Neural cell (in vitro differentiated cells): Measurements from ENCODE around the gene ST6GALNAC5. TPM values are rescaled to one million over a fixed set of nuclear protein-coding genes. Genes with fewer than 3 reads are reported as not detected.

Experiments
- H2AFZ ChIP-seq: fragments of 200-600, 300-800 bp; sonication (generic), shearing (Covaris generic); 2 replicates; pipeline ENCODE4 v1.6.0; 2014; ENCODE audit warnings: low read depth, mild to moderate bottlenecking, antibody characterized with exemption, low read length, moderate library complexity
- H3F3A ChIP-seq: fragments of 200-600 bp; shearing (Covaris generic); 2 replicates; pipeline ENCODE4 v1.6.1; 2016; ENCODE audit warnings: mild to moderate bottlenecking, moderate library complexity, mixed read lengths, antibody characterized with exemption, low read length; ENCODE audit not compliant: insufficient read depth, poor library complexity, severe bottlenecking
- H3K27ac ChIP-seq: fragments of 200-600, 300-800 bp; sonication (generic), shearing (Covaris generic); 2 replicates; pipeline ENCODE4 v1.5.1; 2014; ENCODE audit warnings: mild to moderate bottlenecking, low read length, moderate library complexity
- H3K27me3 ChIP-seq: fragments of 300-800, 200-600 bp; sonication (generic), shearing (Covaris generic); 2 replicates; pipeline ENCODE4 v1.6.0; 2014; ENCODE audit warnings: mild to moderate bottlenecking, low read depth, low read length, moderate library complexity; ENCODE audit not compliant: insufficient read depth
- H3K36me3 ChIP-seq: fragments of 300-800, 200-600 bp; sonication (generic), shearing (Covaris generic); 2 replicates; pipeline ENCODE4 v1.5.1; 2014; ENCODE audit warnings: mild to moderate bottlenecking, antibody characterized with exemption, low read length, moderate library complexity; ENCODE audit not compliant: insufficient read depth
- H3K4me2 ChIP-seq: fragments of 300-800, 200-600 bp; sonication (generic), shearing (Covaris generic); 2 replicates; pipeline ENCODE4 v1.6.0; 2014; ENCODE audit warnings: mild to moderate bottlenecking, low read length
- H3K4me3 ChIP-seq: fragments of 300-800, 200-600 bp; sonication (generic), shearing (Covaris generic); 2 replicates; pipeline ENCODE4 v1.5.1; 2014; ENCODE audit warnings: mild to moderate bottlenecking, low read length, moderate library complexity
- H3K79me2 ChIP-seq: fragments of 200-600 bp; shearing (Covaris generic); replicated peaks from 2 replicates; pipeline ENCODE4 v1.6.0; 2014; ENCODE audit warnings: mild to moderate bottlenecking, low read length, moderate library complexity; ENCODE audit not compliant: insufficient read depth
- H3K9ac ChIP-seq: fragments of 300-800, 200-600 bp; sonication (generic), shearing (Covaris generic); 2 replicates; pipeline ENCODE4 v1.6.1; 2016; ENCODE audit warnings: mild to moderate bottlenecking, low read length, mixed read lengths
- H3K9me2 ChIP-seq: fragments of 200-600 bp; shearing (Covaris generic); 2 replicates; pipeline ENCODE4 v1.6.1; 2016; ENCODE audit warnings: mild to moderate bottlenecking, low read length, mixed read lengths; ENCODE audit not compliant: insufficient read depth
- H3K9me3 ChIP-seq: fragments of 200-600, 300-800 bp; sonication (generic), shearing (Covaris generic); 2 replicates; pipeline ENCODE4 v1.6.1; 2016; ENCODE audit warnings: mild to moderate bottlenecking, mixed run types, low read length, moderate library complexity, mixed read lengths
- H4K20me1 ChIP-seq: fragments of 200-600 bp; shearing (Covaris generic); 2 replicates; pipeline ENCODE4 v1.6.1; 2016; ENCODE audit warnings: mild to moderate bottlenecking, mixed run types; ENCODE audit not compliant: insufficient read depth
- CTCF ChIP-seq: fragments of 450-650 bp; IDR thresholded peaks from 2 replicates; pipeline ENCODE4 v1.5.1; 2014; ENCODE audit warnings: antibody characterized with exemption, mild to moderate bottlenecking, moderate library complexity; ENCODE audit not compliant: poor library complexity, severe bottlenecking
- EP300 ChIP-seq: fragments of 450-650 bp; conservative IDR thresholded peaks from 2 replicates; pipeline ENCODE4 v1.6.1; 2014; ENCODE audit warnings: antibody characterized with exemption, mild to moderate bottlenecking, moderate library complexity; ENCODE audit not compliant: poor library complexity, severe bottlenecking
- EZH2 ChIP-seq: fragments of 200-600, 300-800 bp; shearing (Covaris generic), sonication (generic); IDR thresholded peaks from 2 replicates; pipeline ENCODE4 v1.6.1; 2014; ENCODE audit warnings: antibody characterized with exemption, low read length, borderline replicate concordance, mild to moderate bottlenecking; ENCODE audit not compliant: insufficient read depth, poor library complexity, severe bottlenecking
- MXI1 ChIP-seq: fragments of 450-650 bp; conservative IDR thresholded peaks from 2 replicates; pipeline ENCODE4 v1.6.1; 2014; ENCODE audit warnings: antibody characterized with exemption, mild to moderate bottlenecking; ENCODE audit not compliant: poor library complexity, severe bottlenecking
- POLR2AphosphoS5 ChIP-seq: IDR thresholded peaks from 2 replicates; pipeline ENCODE4 v1.6.1; 2012
- RAD21 ChIP-seq: fragments of 450-650 bp; conservative IDR thresholded peaks from 2 replicates; pipeline ENCODE4 v1.6.1; 2014; ENCODE audit warnings: antibody characterized with exemption, mild to moderate bottlenecking, moderate library complexity
- REST ChIP-seq: IDR thresholded peaks from 2 replicates; pipeline ENCODE4 v1.6.1; 2012; ENCODE audit warnings: borderline replicate concordance
- SMC3 ChIP-seq: fragments of 450-650 bp; conservative IDR thresholded peaks from 2 replicates; pipeline ENCODE4 v1.6.1; 2014; ENCODE audit warnings: antibody characterized with exemption, mild to moderate bottlenecking, moderate library complexity; ENCODE audit not compliant: poor library complexity
- TAF1 ChIP-seq: IDR thresholded peaks from 2 replicates; pipeline ENCODE4 v1.6.1; 2012; ENCODE audit warnings: low read depth
- polyA plus RNA-seq: library from polyadenylated mRNA; depleted of rRNA; stranded (reverse); fragments of >200 nt; gene quantifications from 2 replicates; pipeline ENCODE4 v1.2.3, GENCODE V29; 2014

ST6GALNAC5 gene
- polyA plus RNA-seq, 1 donor from 2014 or later, result 57.3 TPM

- H3K79me2 ChIP-seq, result no peaks in the 10 kb centered on the region
These were observed 217.8 kb downstream of the ST6GALNAC5 start for GRCh38 chr1:77085109-77085508.

GRCh38 chr1:77089756-77090155 is 222.5 kb downstream of the ST6GALNAC5 start:
- Histone ChIP-seq H3K79me2 (no peaks in the 10 kb centered on the region), H3K27ac (no peak overlapping the region), H3F3A (no peaks in the 10 kb centered on the region), H3K4me2 (no peak overlapping the region), H3K9me2 (no peaks in the 10 kb centered on the region), H3K9ac (no peak overlapping the region), H3K9me3 (no peaks in the 10 kb centered on the region), H2AFZ (no peak overlapping the region), H4K20me1 (no peaks in the 10 kb centered on the region), H3K27me3 (no peaks in the 10 kb centered on the region), H3K4me3 (no peak overlapping the region), H3K36me3 (no peaks in the 10 kb centered on the region)
- TF ChIP-seq EZH2 (no peak), POLR2AphosphoS5 (peak; percentile 17), SMC3 (no peak), EP300 (no peak), REST (no peak)

More at GRCh38 chr1:77085109-77085508, 217.8 kb downstream of the ST6GALNAC5 start:
- Histone ChIP-seq H2AFZ (no peak overlapping the region), H3K27ac (no peak overlapping the region), H3K9ac (no peak overlapping the region), H3K36me3 (no peaks in the 10 kb centered on the region), H4K20me1 (no peaks in the 10 kb centered on the region), H3K4me2 (no peak overlapping the region), H3K4me3 (no peak overlapping the region), H3K9me2 (no peaks in the 10 kb centered on the region), H3F3A (no peaks in the 10 kb centered on the region), H3K27me3 (no peaks in the 10 kb centered on the region), H3K9me3 (no peaks in the 10 kb centered on the region)
- no peak for TF ChIP-seq EZH2

- no peak for TF ChIP-seq EZH2
- no peak for TF ChIP-seq MXI1
- no peak for TF ChIP-seq TAF1
- peak; percentile 38 for TF ChIP-seq RAD21
- TF ChIP-seq CTCF, result no peak
- TF ChIP-seq POLR2AphosphoS5, result no peak
- TF ChIP-seq REST, result no peak
- Histone ChIP-seq H3K36me3 (no peaks in the 10 kb centered on the region), H3K27me3 (no peaks in the 10 kb centered on the region), H3K27ac (no peak overlapping the region), H3K79me2 (no peaks in the 10 kb centered on the region), H3K9me3 (no peaks in the 10 kb centered on the region), H3K4me3 (no peak overlapping the region), H3K9me2 (no peaks in the 10 kb centered on the region), H3K9ac (no peak overlapping the region), H3F3A (no peaks in the 10 kb centered on the region), H3K4me2 (no peak overlapping the region), H4K20me1 (no peaks in the 10 kb centered on the region), H2AFZ (no peak overlapping the region)
These were observed 228.0 kb downstream of the ST6GALNAC5 start for GRCh38 chr1:77095236-77095635.
